SIG-M5 treated with dmso at 0.1 percent for 504 hours (cell line): Measurements from ENCODE around the gene TSPO2.
"Not testable (repeated sequence)": the region's sequence is repeated elsewhere in the genome, so short reads cannot be mapped to it uniquely, and the experiment has no call there.

ENCODE experiments used
- DNase-seq: peaks from one replicate; lab custom pipeline; 2025; ENCODE audit not compliant: unreplicated experiment; lab: John Stamatoyannopoulos, UW

TSPO2 gene, protein sequence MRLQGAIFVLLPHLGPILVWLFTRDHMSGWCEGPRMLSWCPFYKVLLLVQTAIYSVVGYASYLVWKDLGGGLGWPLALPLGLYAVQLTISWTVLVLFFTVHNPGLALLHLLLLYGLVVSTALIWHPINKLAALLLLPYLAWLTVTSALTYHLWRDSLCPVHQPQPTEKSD

GRCh38 chr6:41042226-41043055 lies at the start of gene TSPO2:
TSPO2 (plus strand) TSS chr6:41042467; CDS start chr6:41042986, 519 bp downstream.
- DNase-seq, result no peak

DNA sequence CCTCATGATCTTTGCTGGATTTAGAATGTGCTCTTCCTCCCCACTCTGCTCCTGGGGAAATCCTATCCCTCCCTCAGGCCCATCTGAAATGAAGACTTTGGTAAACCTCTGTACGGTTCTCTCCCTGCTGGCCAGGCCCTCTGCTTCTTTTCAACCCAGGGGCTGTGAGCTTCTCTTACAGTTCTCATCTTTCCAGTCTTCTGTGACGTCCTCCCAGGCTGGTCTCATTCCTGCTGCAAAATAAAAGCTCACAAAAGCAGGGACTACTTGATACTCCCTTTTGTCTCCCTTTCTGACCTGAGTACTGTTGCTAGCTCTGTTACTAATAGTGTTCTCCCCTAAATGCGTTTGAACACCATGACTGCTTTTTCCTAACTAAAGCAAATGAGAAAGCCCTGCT lies 49.5 kb upstream of the TSPO2 start:
- DNase-seq, result no peak

GRCh38 chr6:40996591-40997233 lies 45.6 kb upstream of the TSPO2 start:
- DNase-seq, result no peak

DNA sequence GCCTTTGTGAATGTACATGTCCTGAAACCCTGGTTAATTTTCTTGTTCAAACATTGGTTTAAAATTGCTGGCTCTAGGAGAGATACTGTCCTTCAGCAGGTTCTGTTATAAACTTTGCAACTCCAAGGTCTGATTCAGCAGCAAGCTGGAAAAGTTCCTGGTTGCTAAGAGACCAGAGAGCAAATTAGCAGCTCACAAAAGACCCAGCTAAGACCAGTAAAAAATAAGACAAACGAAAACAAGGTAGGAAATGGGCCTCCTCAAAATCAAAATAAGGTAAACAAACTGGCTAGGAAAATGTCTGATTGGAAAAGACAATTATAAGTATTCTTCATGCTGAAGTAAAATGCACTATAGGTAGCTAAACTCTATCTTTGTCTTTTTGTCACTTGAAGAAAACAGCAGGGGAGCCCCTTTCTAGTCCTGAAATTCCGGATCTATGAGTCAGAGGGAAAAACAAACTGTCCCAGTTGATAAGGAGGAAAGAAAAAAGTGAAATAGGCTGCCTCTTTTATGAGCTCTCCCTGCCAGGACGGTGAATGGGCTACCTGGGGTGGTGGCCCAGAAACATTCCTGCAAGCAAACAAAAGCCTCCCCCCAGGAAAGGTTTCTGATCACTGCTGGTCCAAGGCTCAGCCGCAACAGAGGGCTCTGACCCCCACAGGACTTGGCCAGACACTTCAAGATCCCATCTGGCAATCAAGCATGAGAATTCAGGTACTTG lies 44.9 kb upstream of the TSPO2 start:
- DNase-seq, result no peak

DNA sequence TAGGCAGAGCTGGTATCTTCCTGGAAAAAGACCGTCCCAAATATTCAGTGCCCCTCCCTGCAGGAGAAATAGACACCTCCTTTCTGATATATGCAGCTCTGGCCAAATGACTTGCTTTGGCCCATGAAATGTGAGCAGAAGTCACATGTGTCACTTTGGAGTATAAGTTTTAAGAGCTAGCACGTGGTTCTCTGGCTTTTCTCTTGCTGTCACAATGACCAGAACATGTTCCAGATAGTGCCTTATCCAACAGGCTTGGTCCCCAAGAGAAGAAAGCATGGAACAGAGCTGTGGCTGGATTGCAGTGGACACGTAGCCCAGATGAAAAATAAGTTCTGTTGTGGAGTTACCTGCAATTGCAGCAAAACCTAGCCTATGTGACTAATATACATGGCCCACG lies 43.6 kb upstream of the TSPO2 start:
- no peak for DNase-seq

DNA sequence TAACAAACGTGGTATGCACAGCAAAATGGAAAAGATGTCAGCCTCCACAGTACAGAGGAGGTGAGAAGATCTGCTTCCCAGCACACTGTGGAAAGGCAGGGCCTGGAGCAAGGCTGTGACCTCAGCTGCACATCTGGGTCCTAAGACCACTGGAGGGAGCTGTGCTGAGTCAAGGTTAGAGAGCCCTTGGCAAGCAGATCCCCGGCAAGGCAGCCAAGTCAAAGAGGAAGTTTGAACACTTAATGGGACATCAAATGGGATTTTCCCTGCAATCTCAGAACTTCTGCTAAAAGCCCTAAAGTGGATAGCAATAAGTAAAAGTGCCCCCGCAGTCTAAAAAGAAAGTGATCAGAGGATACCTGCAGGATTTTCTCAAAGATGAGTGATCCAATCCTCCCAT lies 42.7 kb upstream of the TSPO2 start:
- peak; percentile 48 for DNase-seq

GRCh38 chr6:41000248-41000647 lies 42.0 kb upstream of the TSPO2 start:
- DNase-seq, result no peak

- DNase-seq, result no peak
Measured at GRCh38 chr6:41002168-41002567, 40.1 kb upstream of the TSPO2 start.

DNA sequence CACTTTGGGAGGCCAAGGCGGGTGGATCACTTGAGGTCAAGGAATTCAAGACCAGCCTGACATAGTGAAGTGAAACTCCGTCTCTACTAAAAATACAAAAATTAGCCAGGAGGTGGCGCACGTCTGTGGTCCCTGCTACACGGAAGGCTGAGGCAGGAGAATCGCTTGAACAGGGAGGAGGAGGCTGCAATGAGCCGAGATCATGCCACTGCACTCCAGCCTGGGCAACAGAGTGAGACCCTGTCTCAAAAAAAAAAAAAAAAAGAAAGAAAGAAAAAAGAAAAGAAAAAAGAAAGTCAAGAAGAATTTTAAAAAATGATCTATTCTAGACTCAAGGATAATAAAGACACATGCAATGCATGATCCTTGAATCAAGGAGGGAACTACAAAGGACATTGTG lies 36.0 kb upstream of the TSPO2 start:
- DNase-seq, result peak; percentile 50

DNA sequence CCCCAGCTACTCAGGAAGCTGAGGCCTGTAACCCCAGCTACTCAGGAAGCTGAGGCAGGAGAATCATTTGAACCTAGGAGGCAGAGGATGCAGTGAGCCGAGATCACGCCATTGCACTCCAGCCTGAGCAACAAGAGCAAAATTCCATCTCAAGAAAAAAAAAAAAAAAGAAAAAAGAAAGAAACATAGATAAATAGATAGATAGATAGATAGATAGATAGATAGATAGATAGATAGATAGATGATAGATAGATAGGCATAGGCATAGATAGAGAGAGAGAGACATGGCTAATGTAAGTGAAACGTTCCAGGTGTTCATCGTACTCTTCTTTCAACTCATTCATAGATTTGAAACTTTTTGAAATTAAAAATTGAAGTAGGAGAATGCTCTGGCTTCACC lies 35.3 kb upstream of the TSPO2 start:
- not testable (repeated sequence) for DNase-seq

- no peak for DNase-seq
Measured at GRCh38 chr6:41008011-41008410, 34.3 kb upstream of the TSPO2 start.

GRCh38 chr6:41009669-41010068 lies 32.6 kb upstream of the TSPO2 start:
- no peak for DNase-seq

- no peak for DNase-seq
Measured at GRCh38 chr6:41011673-41012072, 30.6 kb upstream of the TSPO2 start.

DNA sequence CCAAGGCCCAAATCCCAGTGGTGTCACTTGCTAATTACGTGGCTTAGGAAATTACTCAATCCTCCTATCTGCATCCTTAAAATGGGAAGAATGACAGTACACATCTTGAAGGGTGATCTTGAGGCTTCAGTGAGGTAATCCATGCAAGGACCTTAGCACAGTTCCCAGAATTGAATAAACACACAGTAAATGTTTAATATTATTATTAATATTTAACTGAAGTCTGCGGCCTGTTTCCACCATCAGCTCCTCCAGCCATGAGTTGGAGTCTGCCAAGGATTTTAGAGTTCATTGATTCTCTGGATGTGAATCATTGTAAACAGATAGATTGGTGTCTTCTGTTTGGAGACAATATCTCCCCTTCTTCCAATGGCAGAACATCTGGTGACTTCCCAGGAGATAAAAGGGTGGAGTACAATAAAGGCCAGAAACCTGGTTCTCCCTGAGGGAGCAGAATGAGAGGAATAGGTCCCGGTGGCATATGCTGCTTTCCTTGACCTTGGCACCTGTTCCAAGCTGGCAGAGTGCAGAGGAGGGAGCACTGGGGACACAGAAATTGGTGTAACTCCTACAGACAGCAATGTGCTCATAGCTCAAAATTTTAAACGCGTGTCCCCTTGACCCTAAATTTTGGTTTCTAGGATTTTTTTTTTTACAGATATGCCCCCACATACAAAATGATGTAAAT lies 28.7 kb upstream of the TSPO2 start:
- DNase-seq, result no peak

DNA sequence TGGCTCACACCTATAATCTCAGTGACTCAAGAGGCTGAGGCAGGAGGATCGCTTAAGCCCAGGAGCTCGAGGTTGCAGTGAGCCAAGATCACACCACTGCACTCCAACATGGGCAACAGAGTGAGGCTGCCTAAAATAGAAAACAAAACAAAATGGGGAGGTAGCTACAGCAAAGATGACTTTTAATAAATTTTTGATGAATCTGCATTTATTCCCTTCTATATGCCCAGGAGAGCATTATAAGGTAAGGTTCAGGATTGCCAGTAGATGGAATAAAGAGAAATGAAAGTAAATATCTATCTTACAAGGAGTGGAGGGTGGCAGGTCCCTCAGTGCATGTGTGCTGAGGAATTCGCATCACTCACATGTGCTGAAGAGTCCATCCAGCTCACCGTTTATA lies 27.5 kb upstream of the TSPO2 start:
- no peak for DNase-seq

DNA sequence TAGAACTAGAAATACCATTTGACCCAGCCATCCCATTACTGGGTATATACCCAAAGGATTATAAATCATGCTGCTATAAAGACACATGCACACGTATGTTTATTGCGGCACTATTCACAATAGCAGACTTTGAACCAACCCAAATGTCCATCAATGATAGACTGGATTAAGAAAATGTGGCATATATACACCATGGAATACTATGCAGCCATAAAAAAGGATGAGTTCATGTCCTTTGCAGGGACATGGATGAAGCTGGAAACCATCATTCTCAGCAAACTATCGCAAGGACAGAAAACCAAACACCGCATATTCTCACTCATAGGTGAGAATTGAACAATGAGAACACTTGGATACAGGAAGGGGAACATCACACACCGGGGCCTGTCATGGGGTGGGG lies 26.4 kb upstream of the TSPO2 start:
- DNase-seq, result not testable (repeated sequence)

GRCh38 chr6:41017663-41018062 lies 24.6 kb upstream of the TSPO2 start:
- no peak for DNase-seq

- no peak for DNase-seq
Measured at GRCh38 chr6:41021832-41022231, 20.4 kb upstream of the TSPO2 start.

- DNase-seq, result no peak
Measured at GRCh38 chr6:41022294-41022693, 20.0 kb upstream of the TSPO2 start.

DNA sequence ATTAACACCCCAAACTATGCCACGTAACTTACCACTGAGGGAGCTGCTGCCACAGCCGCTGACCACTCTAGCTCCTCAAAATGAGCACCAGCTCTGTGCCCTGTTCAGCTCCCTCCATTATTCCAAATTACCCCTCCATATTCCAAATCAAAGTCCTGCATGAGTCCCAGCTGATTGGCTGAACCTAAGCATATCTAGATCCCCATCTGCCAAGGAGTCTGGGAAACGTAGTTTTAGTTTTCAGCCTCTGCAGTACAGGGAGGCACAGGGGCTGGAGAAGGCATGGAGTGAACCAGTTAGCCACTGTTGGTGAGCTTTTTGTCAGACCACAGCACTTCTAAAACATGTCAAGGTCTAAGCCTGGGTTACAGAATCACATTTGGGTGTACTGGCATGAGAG lies 19.2 kb upstream of the TSPO2 start:
- DNase-seq, result no peak

DNA sequence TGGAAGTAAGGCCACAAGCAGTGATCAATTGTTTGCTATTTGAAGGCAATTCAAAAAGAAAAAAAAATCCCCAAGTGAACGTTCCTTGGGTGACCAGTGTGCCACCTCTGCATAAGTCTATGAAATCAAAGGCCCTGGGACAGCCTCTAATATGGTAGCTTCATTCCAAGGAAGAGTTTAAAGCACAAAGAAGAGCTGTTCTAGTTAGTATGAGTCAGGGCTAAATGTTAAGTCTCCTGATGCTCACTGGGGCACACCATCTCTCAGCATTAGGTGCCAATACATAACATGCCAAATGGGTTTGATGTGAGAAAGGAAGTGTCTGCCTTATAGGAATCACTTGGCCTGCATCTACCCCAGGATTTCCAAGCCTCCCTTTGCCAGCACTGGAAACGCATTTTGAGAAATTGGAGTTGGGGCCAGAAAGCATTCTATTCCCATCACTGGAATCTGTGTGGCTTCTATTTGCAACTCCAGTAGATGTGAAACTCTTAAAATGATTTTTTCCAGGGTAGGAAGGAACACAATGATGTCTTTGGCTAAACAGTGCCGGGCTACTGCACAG lies 16.2 kb upstream of the TSPO2 start:
- no peak for DNase-seq
